Mucosa of descending colon (tissue), 3 donors: ENCODE measurements around the gene TTC33. TPM values are rescaled to one million over a fixed set of nuclear protein-coding genes. Genes with fewer than 3 reads are reported as not detected.

Experiments used
- ATAC-seq: fragments of 200-7000 bp; cut with Tn5 transposase; one replicate; pipeline ENCODE4 v1.9.1; 2020; ENCODE audit warnings: mild to moderate bottlenecking, moderate library complexity
- DNase-seq, 3 donors: peaks; one replicate each; pipeline ENCODE4 v3.0.0-alpha.2; 2020
- H3K36me3 ChIP-seq: fragments of 200-600 bp; one replicate; pipeline ENCODE4 v1.8.0; 2021; ENCODE audit warnings: low read depth, mild to moderate bottlenecking
- H3K4me1 ChIP-seq: fragments of 200-600 bp; one replicate; pipeline ENCODE4 v1.8.0; 2021; ENCODE audit warnings: low read depth, mild to moderate bottlenecking
- H3K4me3 ChIP-seq: fragments of 200-600 bp; one replicate; pipeline ENCODE4 v1.8.0; 2021; ENCODE audit warnings: mild to moderate bottlenecking
- H3K9me3 ChIP-seq: fragments of 200-600 bp; one replicate; pipeline ENCODE4 v1.8.0; 2021; ENCODE audit warnings: mild to moderate bottlenecking
- intact Hi-C, 2 donors: fragments of 100-400 bp; cut with DNase I in 1 of 2; cut with micrococcal nuclease in 1 of 2; formaldehyde crosslinking; loops; one replicate each; pipeline versions ENCODE4 v1.11.0 to v1.11.1; 2022; cut with DNase I, micrococcal nuclease
- total RNA-seq, 3 donors: library from RNA; stranded (reverse); fragmentation: NEBNext Ultra II Directional in 2 of 3; extraction: Animal tissue kit (Norgen Biotek cat#: 25700) in 2 of 3; gene quantifications; one replicate each; pipeline versions ENCODE4 v1.2.1 to v1.2.4, GENCODE V29; 2021 to 2023
- TF ChIP-seq, protein P1 (sequence below): fragments of 200-600 bp; IDR thresholded peaks from one replicate; pipeline ENCODE4 v1.8.0; 2022; ENCODE audit warnings: antibody characterized with exemption, mild to moderate bottlenecking
- donor health status: DM: no; HTN: no; CAD: no; lungs with moderate emphysema.
- donor health status: DM: no; HTN: no; CAD: no.
- donor health status: DM: no; HTN: yes; CAD: no.

Gene TTC33
- total RNA-seq, 3 donors from 2014 or later, result 15.1 to 22.6 (median 17.2) TPM

DNA sequence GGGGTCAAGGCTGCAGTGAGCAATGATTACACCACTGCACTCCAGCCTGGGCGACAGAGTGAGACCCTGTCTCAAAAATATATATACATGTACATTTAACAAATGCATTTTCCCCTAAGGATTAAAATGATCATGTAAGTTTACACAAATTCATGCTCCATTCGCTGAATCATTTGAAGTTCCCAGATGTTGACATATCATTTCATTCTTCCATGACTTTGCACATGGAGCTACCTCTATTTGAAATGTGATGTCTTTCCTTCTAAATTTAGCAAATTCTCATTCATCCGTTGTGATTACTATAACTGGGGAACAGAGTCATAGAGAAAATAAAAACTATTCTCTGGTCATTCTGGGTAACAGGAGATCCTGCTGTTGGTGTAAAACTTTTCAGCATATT is 65.5 kb downstream of the TTC33 start:
- ATAC-seq, result no peak
- peaks cover 28% of the 10 kb centered on the region for H3K4me1 ChIP-seq
- TF ChIP-seq, protein P1, sequence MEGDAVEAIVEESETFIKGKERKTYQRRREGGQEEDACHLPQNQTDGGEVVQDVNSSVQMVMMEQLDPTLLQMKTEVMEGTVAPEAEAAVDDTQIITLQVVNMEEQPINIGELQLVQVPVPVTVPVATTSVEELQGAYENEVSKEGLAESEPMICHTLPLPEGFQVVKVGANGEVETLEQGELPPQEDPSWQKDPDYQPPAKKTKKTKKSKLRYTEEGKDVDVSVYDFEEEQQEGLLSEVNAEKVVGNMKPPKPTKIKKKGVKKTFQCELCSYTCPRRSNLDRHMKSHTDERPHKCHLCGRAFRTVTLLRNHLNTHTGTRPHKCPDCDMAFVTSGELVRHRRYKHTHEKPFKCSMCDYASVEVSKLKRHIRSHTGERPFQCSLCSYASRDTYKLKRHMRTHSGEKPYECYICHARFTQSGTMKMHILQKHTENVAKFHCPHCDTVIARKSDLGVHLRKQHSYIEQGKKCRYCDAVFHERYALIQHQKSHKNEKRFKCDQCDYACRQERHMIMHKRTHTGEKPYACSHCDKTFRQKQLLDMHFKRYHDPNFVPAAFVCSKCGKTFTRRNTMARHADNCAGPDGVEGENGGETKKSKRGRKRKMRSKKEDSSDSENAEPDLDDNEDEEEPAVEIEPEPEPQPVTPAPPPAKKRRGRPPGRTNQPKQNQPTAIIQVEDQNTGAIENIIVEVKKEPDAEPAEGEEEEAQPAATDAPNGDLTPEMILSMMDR, result no peak
- intact Hi-C loops, result no loop called here
- H3K4me3 ChIP-seq, result no peak overlapping the region
- no peak for DNase-seq
- H3K9me3 ChIP-seq, result no peaks in the 10 kb centered on the region
- H3K36me3 ChIP-seq, result peaks cover 9% of the 10 kb centered on the region

GRCh38 chr5:40689438-40689837 is 66.3 kb downstream of the TTC33 start:
- DNase-seq (no peak), ATAC-seq (peak; percentile 84)
- intact Hi-C loops, result loop anchor here (5.0 to 10.0 kb wide), 4 partner anchors 247 to 975 kb away; no protein-coding TSS in a partner anchor
- no peaks in the 10 kb centered on the region for H3K9me3 ChIP-seq
- no peak overlapping the region for H3K4me3 ChIP-seq
- TF ChIP-seq, protein P1, result no peak
- peaks cover 28% of the 10 kb centered on the region for H3K4me1 ChIP-seq
- peaks cover 9% of the 10 kb centered on the region for H3K36me3 ChIP-seq

GRCh38 chr5:40688996-40689395 is 66.8 kb downstream of the TTC33 start:
- ATAC-seq, result no peak
- DNase-seq, result no peak
- Histone ChIP-seq H3K9me3 (no peaks in the 10 kb centered on the region), H3K4me1 (peaks cover 26% of the 10 kb centered on the region), H3K4me3 (no peak overlapping the region), H3K36me3 (peaks cover 9% of the 10 kb centered on the region)
- TF ChIP-seq, protein P1, result no peak
- intact Hi-C loops, result loop anchor here (5.0 to 10.0 kb wide), 4 partner anchors 247 to 974 kb away; no protein-coding TSS in a partner anchor

- TF ChIP-seq, protein P1, result peak; percentile 70
- H3K4me3 ChIP-seq, result no peak overlapping the region
- no peaks in the 10 kb centered on the region for H3K9me3 ChIP-seq
- H3K4me1 ChIP-seq, result peaks cover 26% of the 10 kb centered on the region
- intact Hi-C loops, result loop anchor here (5.0 to 10.0 kb wide), 4 partner anchors 246 to 973 kb away; no protein-coding TSS in a partner anchor
- DNase-seq (peak; percentile 66 to 94 (median 81)), ATAC-seq (peak; percentile 90)
- H3K36me3 ChIP-seq, result peaks cover 5% of the 10 kb centered on the region
Measured at GRCh38 chr5:40688127-40688761, 67.5 kb downstream of the TTC33 start.

GRCh38 chr5:40687321-40687720 is 68.4 kb downstream of the TTC33 start:
- Histone ChIP-seq H3K36me3 (no peaks in the 10 kb centered on the region), H3K9me3 (no peaks in the 10 kb centered on the region), H3K4me1 (peaks cover 26% of the 10 kb centered on the region), H3K4me3 (no peak overlapping the region)
- ATAC-seq (no peak), DNase-seq (no peak)
- TF ChIP-seq, protein P1, result no peak
- intact Hi-C loops, result loop anchor here (5.0 to 10.0 kb wide), 4 partner anchors 245 to 973 kb away; no protein-coding TSS in a partner anchor
